ENCODE measurements around the gene XRCC6.

- TF ChIP-seq EZH2 (IDR thresholded peaks at IDR 0.05; ENCODE audit: low read length, missing control alignments) (no peak), CTCF (conservative IDR thresholded peaks at IDR 0.05 in 1 of 2, IDR thresholded peaks at IDR 0.05 in 1 of 2; ENCODE audit: low read depth in 1 of 2, low read length in 2 of 2) (no peak)
Observed at GRCh38 chr22:41573677-41574076, 47.4 kb upstream of the XRCC6 start.
